Glomerular visceral epithelial cell (primary cell): ENCODE results near the gene IFT52.
A peak's percentile ranks its signal among the peaks of the same experiment; 100 is the strongest.

Source experiments
- DNase-seq: peaks from one replicate; pipeline ENCODE4 v3.0.0-alpha.2; 2016; ENCODE audit errors: extremely low spot score

Gene IFT52

GRCh38 chr20:43690943-43691598 is 100.3 kb downstream of the IFT52 start:
- no peak for DNase-seq

- peak; percentile 65 for DNase-seq
These were observed 101.3 kb downstream of the IFT52 start for GRCh38 chr20:43691928-43692524.

- no peak for DNase-seq
These were observed 104.0 kb downstream of the IFT52 start for GRCh38 chr20:43694763-43695162.

- no peak for DNase-seq
These were observed 104.8 kb downstream of the IFT52 start for GRCh38 chr20:43695571-43695970.
